HG03432 (cell line): ENCODE results near the gene STAB2.
"Not testable (repeated sequence)": the region's sequence is repeated elsewhere in the genome, so short reads cannot be mapped to it uniquely, and the experiment has no call there.

ENCODE experiments used
- ATAC-seq: cut with Tn5 transposase; IDR thresholded peaks from one replicate; pipeline ENCODE4 v1.9.1; 2021; ENCODE audit warnings: mild to moderate bottlenecking, moderate library complexity; ENCODE audit not compliant: unreplicated experiment

STAB2 gene

DNA sequence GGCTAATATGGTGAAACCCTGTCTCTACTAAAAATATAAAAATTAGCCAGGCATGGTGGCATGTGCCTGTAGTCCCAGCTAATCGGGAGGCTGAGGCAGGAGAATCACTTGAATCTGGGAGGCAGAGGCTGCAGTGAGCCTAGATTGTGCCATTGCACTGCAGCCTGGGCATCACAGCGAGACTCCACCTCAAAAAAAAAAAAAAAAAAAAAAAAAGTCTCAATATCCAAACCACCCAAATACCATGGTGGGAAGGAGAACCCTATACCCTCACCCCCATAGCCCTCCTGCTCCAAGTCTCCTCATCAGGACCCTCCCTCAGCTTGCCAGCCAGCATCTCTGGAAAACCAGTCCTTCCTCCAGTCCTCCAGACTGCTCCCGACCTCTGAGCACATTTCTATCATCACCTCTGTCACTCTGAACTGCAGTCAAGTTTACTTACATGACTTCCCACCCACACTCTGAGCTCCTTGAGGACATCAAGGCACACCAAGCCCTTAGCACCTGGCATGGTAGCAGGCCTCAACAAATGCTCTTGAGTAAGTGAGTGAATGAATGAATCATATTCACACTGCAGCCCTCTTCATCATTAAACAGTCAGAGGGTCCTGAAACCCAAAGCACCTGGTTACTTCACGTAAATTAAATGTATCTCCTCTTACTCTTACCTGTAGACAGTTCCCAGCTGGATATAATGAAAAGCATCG, 218.7 kb downstream of the STAB2 start:
- no peak for ATAC-seq

DNA sequence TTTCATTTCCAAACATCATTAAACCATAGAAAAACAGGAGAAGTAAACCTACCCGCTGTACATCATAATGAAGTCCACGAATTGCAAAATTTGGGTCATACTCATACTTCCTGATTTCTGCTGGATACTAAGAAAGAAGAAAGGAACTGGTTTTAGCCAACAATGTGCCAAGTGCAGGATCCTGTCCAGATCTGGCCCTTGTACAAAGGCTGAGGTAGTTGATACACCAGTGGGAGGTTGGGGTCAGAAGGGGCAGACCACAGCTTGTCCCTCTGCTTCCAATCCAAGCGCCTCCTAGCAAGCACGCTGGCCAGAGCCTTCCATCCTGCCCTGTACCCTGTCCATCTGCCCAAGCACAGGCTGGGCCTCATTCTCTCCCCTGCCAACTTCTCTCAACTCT, 219.7 kb downstream of the STAB2 start:
- ATAC-seq: no peak

DNA sequence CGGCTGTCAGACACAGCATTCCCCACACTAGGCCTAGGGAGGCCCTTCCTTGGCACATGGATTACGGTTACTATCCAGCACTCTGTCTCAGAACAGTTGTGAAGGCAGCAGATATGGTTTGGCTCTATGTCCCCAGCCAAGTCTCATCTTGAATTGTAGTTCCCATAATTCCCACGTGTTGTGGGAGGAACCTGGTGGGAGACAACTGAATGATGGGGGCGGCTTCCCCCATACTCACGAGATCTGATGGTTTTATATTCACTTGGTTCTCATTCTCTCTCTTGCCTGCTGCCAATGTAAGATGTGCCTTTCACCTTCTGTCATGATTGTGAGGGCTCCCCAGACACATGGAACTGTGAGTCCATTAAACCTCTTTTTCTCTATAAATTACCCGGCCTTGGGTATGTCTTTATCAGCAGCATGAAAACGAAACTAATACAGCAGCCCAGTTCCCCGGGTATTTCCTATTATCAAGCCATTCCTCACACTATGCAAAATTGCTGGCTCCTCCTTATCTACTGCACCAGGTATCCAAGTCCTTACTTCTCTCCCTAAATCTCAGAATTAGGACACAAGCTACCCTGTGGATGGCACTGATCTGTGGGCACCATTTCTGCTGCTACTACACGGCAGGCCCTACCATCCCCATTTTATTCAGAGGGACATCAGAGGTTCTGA, 220.6 kb downstream of the STAB2 start:
- ATAC-seq: no peak

DNA sequence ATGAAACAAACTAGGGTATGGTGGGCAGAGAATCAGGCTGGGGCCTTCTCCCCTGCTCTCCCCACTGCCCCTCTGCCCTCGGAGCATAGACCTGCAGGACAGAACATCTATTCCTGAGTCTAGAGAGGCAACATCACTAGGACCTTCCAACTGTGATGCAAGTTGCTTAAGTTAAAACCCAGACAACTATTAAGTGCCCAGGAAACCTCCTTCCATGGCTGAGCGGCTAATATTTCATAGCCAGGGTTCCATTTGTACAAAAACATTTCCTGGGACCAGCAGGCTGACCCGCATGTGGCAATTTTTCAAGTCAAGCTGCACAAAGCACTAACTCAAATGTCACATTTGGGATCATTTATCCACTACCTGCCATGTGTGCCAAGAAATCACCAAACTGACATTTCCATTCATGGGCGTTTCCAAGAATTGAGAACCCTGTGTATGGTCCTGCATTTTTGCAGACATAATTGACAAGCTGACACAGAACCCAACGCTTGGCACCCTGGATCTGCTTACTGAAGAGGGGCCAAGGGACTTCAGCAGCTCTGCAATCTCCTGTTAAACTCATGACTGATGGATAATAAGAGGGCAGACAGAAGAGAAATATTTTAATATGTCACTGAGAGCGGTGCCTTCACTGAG, 221.3 kb downstream of the STAB2 start:
- no peak for ATAC-seq

DNA sequence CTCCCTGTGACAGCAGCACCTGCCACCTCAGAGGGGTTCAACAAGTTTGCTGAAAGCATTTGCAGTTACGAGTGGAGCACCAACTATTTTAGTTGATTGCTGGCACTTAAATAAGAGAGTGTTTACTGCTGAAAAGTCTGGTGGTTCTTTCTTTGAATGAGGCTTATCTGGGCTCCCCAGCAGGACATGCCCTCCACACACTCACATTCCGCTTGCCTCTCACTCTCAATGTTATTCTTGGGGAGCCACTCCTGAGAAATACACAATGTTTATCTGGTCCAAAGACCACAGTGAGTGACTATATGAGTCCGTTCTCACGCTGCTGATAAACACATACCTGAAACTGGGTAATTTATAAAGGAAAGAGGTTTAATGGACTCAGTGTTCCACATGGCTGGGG, 222.1 kb downstream of the STAB2 start:
- ATAC-seq: no peak

DNA sequence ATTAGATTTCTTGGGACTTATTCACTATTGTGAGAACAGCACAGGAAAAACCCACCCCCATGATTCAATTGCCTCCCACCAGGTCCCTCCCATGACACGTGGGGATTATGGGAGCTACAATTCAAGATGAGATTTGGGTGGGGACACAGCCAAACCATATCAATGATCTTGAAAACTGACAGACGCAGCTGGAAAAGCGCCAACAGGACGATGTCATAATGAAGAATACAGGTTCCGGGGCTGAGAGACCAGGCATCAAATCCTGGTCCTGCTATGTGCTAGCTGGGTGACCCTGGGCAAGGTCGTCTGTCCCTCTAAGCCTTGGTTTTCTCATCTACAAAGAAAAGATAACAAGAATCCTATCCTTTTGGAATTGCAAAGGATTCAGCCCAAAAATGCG, 222.6 kb downstream of the STAB2 start:
- not testable (repeated sequence) for ATAC-seq

DNA sequence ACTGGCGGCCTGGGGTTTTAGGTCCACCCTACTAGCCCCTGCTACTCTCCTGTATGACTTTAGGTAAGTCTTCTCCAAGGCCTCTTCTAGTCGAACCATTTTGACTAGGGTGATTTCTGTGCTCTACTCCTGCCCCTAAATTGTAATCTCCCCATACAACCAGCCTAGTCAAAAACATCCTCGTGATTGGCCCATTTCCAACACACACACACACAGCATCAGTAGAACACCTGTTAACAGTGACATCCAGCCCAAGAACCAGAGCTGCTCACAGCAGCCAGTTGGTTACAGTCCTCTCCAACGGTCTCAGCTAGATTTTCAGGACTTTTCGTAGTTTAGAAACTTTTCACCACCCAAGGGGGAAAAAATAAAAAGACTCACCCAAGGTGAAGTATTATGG, 223.0 kb downstream of the STAB2 start:
- ATAC-seq: no peak

DNA sequence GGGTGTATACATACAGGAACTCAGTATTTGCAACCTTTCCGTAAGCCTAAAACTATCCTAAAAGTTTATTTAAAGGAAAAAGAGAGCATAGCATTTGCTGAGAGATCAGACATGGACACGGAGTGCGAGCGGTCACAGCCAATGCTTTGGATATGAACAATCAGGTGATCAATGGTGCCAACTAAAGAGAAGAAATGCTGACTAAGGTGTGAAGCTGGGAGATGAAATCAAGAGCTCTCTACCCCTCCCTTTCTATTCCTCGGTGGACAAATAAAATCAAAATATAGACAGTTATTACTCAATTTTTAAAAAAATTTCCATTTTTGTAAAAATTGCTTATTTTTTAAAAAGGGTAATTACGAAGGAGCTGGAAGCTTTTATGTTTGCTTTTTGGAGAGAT, 224.7 kb downstream of the STAB2 start:
- ATAC-seq: no peak

DNA sequence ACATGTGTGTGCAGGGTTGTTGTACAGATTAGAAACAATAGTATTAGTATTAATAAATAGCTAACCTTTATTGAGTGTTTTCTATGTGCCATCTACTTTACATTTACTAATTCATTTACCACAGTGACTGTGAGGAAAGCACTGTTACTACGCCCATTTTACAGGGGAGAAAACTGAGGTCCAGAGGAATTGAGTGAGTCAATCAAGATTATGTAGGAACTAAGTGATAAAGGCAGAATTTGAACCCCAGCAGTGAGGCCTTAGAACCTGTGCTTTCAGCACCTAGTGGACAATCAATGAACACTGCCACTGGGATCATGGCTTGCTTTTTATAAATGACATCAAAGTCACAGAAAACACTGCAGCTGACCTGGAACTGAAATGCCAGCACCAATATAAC, 225.7 kb downstream of the STAB2 start:
- ATAC-seq: no peak

DNA sequence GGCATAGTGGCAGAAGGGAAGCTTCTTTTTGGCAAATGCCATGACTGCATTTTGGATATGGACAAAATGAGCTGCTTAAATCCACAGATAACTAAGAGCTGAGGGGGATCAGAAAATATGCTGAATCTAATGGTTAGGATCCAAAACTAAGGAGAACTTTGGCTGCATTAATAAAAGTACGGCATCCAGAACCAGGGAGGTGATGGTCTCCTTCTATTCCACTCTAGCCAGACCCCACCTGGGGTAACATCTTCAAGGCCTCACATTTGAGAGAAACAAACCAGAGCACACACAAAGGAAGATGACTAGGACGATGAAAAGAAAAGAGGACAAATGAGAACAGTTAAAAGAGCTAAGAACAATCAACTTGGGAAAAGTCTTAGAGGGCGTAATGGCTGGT, 226.4 kb downstream of the STAB2 start:
- no peak for ATAC-seq

DNA sequence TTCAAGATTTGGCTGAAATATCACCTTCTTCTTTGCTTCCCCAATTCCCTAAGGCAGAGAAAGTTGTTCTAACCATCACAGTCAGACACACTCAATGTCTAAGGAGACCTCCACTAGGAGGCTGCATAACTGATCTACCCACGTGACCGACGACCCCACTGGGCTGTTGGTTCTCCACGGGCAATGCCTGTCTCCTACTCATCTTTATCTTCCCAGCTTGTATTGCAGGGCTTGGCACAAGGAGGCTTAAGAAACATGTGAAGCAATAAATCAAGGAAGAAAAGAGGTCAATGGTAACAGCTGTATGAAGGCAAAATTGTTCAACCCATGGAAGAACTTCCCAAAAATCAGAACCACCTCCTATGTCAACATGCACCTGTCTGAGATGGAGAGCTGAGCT, 226.9 kb downstream of the STAB2 start:
- no peak for ATAC-seq

DNA sequence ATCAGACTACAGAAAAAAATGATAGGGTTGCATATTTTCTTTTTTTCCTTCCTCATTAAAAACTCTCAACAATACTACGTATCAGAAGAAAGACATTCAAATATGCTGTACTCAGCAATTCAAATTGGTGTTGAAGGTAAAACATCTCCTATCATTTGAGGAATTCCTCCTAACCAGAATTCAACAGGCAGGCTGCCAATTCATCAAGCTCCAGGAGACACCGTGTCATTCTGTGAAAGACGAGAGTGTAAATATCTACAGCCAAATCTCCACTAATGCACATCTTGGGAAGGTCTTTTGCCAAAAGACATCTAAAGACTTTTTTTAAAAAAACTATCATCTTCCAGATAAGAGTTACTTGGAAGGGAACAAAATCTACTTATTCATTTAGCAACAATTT, 227.4 kb downstream of the STAB2 start:
- ATAC-seq: no peak
